Putamen (tissue), 1 donor: ENCODE measurements around the gene DIS3L2.
A peak's percentile ranks its signal among the peaks of the same experiment; 100 is the strongest.
"Not testable (repeated sequence)": the region's sequence is repeated elsewhere in the genome, so short reads cannot be mapped to it uniquely, and the experiment has no call there.

Experiments
- DNase-seq: peaks from one replicate; pipeline ENCODE4 v3.0.0-alpha.2; 2016; ENCODE audit warnings: low spot score

DIS3L2 gene

DNA sequence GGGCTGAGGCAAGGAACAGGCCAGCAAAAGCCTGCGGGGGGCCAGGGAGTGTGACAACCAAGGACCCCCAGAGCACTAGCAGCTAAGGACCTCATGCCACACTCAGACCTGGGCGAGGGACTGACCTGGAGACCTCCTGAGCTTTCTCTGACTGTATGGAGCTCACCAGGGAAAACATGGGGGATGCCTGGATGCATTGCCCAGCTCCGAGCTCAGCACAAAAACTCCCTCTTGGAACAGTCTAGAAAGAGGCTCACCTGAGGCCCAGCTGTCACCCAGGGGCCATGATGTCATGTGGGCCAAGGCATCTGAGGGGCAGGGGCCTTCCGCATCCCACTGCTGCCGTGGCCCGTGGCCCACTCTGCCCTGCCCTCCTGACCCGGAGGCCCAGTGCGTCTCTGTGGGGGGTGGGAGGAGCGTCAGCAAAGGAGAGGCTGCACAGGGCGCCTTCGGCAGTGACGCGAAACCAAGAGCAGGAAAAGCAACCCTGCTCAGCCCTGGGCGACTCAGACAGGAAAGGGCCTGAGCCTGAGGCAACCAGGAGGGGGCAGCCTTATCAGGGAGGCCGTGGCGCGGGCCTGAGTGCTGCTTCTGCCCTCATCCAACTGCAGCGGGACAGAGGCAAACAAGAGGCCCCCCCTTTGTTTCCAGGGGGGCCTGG lies 359.8 kb downstream of the DIS3L2 start:
- DNase-seq: no peak

DNA sequence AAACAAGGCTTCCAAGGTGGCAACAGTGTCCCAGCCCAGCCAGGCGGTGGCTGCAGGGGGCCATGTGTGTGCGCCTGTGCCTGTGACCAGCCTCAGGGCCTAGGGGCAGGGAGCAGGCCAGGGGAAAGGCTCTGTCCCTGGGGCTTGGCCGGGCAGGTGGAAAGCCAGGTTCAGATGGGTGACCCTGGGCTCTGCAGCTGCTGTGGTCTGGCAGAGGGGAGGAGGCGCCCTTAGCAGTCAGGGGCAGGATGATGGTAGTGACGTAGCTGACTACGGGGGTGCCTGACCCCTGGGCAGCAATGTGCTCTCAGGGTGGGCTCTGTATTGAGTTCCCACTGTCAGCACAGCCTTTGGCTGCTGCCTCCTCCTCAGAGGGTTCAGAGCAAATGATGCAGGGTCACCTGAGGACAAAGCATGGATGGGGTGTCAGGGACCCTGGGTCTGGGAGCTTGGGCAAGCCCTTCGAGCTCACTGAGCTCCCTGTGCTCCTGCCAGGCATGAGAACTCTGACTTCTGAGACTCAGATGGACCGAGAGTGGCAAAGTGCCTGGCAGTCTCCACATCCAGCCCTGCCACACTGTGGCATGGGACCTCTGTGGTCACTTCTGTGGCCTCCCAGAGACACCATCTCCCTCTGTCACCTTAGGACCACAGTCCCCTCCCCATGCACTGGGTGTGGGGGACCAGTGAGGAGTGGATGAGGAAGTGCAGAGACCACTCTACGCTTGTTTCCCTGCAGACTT lies 360.5 kb downstream of the DIS3L2 start:
- DNase-seq: no peak

DNA sequence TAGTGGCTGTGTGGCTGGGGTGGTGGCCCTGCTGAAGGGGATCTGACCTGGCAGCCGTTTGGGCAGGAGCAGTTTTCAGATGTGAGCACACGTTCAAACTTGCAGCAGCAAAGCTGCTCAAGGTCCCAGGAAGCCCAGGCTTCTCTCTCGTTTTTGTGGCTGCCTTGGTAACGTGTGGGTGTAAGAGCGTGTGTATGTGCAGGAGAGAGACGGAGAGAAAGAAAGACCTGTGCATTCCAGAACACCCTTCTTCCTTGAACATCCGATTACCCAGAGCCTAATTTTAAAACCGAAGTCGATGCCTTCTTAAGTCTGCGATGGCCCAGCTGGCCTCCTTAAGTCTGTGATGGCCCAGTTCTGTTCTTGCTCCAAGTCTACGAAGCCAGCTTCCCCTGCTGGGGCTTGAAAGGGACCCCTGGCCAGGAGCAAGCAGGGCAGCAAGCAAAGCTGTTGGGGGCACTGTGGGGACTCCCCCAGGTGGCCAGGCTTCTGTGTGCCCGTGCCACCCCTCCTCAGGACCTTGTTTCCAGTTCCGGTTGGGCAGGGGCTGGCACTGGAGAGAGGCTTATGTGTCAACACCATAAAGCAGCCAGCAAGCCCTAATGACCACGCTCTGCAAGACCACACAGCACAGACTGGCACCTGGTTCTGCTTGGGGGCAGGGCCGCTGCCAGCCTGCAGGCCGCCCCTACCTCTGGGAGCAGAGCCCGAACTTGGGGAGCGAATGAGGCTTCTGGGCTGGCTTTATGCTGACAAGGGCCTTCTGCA lies 361.2 kb downstream of the DIS3L2 start:
- DNase-seq: peak; percentile 27

DNA sequence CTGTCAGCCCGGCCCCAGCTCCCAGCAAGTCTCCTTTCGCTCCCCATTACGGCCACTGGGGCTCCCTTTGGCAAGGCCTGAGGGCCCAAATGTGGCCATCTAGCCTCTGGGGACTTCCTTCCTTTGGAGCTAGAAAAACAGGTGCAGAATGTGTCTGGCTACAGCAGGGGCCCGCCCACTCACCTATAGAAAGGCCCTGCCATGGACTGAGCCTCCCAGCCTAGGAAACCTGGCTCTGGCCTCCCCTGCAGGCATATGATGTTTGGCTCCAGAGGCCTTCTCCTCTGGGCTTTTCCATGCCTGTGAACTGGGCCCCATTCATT lies 361.8 kb downstream of the DIS3L2 start:
- no peak for DNase-seq

DNA sequence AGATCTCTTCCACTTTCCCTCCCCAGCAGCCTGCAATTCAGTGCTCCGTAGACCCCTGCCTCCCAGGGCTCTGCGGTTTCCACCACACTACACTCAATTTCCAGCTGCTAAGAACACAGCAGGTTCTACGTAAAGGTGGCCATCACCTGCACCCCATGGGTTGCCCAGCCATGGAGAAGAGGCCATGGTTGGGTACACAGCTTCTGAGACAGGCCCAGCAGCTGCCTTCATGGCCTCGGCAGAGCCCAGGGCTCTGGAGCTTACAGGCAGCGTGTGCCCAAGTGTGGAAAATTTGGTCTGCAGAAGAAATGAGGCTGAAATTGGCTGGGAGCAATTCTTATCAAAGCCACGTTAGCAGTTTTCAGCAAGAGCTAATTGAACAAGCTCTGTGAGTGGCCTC lies 362.5 kb downstream of the DIS3L2 start:
- not testable (repeated sequence) for DNase-seq

DNA sequence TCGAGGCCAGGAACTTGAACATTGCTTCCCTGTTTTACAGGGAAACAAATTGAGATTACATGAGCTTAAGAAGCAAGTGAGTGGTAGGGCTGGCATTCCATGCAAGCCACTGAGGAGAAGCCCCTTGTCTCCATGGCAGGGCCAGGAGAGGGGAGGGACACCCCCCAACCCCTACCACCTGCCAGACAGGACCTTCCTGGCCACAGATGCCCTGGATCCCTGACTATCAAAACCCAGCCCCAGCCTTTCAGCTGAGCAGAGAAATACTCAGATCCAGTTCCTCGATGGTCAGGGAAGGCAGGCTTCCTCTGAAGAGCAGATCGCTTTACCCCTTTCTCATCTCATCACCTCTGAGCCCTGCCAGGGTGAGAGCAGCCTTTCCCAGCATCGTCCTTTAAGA lies 363.3 kb downstream of the DIS3L2 start:
- DNase-seq: no peak

DNA sequence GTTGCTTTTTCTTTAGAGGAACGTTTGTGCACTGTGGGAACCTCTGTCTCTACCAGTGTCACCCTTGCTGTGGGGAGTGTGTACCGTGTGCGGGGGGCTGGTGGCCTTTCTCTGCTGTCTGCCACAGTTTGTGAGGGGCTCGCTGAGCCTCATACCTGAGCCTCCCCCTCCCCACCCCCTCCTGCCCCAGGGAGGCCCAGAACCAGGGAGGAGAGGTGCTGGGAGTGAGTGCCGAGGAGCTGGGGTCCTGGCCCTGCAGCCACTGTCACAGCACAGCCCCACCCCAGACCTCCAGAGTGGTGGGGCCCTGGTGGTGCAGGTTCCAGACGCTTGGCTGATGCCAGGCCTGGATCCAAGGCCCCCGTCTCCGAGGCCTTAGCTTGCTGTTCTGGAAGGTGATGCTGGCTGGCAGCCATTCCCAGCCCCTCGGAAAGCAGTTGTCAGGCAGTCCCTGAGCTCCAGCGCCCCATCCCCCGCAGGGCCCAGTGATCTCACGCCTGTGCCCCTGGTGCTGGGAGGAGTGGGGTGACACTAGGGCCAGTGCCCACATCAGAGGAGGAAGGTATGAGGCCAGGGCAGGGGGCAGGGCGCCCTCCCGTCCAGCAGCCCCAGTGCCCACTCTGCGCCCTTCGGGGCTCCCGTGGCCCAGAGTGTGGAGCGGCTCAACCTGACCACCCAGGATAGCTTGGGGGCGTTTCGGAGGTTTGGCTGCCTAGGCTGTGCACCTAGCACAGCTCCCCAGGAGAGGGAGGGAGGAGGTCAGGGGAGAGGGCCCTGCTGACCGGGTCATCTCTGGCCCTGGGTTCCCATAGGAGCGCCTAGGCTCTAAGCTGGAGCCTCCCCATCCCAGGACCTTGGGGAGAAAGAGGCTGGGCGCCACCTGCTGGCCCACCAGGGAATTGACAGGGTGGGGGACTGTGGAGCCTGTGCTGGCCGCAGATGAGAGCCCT lies 364.1 kb downstream of the DIS3L2 start:
- DNase-seq: no peak

DNA sequence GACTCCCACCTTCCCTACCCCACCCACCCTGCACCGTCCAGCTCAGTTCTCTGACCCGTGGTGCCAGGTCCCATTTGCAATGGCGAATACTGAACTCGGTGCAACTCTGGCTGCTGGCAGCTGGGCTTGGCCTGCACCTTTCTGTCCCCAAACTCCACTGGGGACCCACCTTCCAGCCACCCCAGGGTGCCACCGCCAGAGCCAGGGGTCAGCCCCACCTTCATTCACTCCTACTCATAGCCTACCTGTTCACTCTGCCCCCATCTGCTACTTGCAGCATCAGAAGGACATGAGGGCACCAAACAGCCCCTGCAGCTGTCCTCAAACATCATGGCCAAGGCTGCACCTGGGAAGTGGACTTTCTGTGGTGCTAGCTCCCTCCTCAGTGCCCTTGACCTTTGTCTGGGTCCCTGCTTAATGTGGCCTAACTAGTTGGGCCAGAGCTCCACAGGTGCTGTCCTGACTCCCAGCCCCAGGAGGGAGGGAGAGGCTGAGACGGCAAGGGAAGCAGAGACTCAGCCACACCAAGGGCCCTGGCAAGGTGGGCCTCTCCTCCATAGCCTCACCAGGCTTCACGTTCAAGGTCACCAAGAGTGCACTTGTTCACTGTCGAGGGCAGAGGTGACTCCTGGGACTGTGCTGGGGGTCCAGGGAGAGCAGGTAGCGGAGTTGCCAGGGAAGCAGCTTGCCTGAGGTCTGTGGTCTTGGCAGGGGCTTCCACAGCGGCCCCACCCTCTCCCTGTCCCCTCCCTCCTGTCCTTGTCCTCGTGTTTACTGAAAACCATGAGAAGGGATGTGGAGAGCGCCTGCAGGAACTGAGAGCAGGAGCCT lies 365.0 kb downstream of the DIS3L2 start:
- not testable (repeated sequence) for DNase-seq

DNA sequence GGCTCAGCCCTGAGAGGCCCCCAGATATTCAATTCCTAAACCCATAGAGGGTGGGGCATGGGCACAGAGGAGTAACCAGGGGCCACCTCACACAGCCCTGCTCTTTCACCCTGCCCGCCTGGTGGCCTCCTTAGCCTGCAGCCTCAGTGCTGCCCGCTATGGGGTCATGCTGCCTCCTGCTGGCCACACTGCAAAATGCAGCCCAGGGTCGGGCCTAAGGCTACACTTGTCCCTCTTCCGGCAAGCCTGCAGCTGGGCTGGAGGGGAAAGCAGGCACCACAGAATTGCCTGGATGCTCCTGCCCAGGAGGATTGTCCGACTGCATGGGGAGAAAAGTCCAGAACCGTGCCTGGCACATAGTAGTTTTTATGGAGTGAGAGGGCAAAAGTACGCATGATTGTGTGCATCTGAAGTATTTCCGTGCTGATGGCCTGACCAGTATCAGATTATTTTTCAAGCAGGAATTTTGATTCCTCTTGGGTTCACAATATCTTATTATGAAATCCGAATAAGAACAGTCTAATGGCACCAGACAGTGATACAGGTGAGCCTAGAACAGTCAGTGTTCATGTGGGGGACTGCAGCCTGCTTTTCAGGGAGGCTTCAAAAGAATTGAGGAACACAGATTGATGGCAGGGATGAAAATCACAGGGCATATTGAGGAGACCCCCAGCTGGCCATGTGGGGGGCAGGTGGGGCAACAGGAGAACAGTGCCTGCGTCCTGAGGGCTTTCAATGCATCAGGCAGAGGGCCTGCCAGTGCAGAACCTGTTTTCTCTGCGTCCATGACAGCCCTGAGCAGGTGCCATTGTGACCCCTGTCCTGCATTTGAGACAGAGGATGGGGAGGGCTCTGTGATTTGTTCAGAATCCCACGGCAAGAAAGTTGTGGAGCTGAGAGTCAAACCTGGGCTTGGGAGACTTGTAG lies 365.9 kb downstream of the DIS3L2 start:
- peak; percentile 29 for DNase-seq

DNA sequence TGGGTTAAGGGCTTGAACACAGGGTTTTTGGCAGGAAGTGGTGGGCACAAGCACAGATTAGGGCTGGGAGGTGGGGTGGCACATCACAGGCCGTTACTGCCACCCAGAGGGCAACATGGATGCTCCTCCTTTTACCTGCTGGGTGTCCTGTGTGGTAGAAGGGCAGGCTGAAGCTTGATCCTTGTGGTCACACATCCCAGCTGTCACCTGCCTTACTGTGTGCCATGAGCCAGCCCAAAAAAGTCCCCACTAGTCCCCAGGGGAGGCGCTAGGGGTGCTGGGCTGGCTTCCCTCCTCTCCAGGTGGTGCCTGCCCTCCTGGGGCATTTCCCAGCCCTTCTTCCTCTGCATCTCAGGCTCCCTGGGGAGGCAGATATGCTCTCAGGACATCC lies 366.5 kb downstream of the DIS3L2 start:
- no peak for DNase-seq

DNA sequence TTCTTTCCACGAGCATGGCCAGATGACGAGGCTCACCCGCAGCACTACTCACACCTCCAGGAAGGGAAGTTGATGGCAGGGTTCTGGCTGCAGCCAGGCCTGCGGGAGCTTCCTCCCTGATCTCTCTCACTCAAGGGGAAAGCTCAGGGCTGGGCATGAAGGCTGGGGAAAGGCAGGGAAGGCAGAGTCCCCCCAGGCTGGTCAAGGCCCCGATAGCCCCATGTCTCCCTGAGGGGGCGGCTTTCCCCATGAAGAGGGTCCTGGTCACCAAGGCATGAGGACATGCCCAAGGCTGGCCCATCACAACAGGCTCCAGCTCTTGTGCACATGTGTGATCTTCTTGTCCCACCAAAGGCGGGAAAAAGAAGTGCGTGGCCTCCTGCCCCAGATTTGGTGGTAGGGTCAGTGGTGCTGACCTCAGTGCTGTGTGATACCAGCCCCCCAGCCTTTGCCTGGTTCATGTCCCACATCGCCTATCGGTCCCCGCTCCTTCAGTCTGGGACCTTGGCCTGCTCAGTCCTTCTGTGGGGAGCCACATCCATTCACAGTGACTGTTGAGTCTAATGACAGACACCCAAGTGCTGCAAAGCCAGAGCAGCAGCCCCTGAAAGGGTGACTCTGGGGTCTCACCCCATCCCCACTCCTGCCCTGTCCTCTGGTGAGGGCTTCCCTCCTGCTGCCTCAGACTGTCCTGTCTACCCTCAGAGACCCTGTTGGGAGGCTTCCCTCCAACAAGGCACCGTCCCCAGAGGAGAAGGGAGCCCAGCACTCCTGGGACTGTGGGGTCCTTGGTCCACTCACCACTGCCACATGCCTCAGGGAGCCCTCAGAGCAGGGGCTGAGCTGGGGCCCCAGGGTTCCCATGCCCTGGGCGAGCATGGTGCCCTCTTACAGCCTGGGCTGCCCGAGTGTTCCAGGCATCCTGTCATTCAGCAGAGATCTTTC lies 367.3 kb downstream of the DIS3L2 start:
- DNase-seq: no peak

DNA sequence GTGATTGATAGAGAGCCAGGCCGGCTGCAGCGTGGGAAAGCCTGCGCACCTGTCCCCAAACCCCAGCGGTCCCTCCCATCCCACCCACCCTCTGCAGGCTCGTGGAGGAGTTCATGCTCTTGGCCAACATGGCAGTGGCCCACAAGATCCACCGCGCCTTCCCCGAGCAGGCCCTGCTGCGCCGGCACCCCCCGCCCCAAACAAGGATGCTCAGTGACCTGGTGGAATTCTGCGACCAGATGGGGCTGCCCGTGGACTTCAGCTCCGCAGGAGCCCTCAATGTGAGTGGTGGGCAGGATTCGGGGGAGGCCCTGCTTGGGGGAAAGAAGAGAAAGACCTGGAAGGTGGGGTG lies 368.2 kb downstream of the DIS3L2 start:
- DNase-seq: no peak

DNA sequence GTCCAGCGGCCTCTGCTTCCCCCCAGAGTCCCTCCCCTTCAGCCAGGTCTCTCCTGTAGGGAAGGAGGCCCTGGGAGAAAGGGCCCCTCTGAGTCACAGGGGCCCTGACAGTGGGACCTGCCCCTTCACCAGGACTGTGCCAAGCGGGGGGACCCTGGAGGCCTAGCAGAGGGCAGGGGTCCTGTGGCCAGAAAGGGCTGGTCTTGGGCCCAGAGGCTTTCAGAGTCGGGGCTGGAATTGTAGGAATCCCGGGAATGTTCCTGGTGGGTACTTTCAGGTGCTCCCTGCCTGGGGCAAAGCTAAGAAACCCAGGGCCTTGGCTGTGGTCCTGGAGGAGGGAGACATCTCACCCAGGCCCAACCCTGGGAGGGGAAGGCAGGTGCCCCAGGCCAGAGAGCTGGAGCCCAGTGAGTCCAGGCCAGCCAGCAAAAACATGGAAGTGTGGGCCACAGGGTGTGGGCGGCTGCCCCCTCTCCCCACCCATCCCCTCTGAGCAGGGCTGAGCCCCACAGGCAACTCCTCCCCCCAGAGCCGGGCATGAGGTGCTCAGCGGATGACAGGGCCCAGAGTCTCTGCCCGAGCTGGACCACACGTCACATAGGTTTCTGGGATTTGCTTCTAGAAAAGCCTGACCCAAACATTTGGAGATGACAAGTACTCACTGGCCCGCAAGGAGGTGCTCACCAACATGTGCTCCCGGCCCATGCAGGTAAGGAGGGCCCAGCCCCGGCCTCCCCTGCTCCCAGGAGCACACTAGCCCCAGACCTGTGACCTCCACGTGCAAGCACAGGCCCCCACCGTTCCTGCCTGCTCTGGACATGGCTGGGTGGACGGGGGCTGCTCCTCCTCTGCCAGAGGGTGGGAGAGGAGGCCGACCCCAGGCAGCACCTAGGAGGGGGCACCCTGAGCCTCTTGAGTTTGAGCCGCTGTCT lies 368.8 kb downstream of the DIS3L2 start:
- no peak for DNase-seq

DNA sequence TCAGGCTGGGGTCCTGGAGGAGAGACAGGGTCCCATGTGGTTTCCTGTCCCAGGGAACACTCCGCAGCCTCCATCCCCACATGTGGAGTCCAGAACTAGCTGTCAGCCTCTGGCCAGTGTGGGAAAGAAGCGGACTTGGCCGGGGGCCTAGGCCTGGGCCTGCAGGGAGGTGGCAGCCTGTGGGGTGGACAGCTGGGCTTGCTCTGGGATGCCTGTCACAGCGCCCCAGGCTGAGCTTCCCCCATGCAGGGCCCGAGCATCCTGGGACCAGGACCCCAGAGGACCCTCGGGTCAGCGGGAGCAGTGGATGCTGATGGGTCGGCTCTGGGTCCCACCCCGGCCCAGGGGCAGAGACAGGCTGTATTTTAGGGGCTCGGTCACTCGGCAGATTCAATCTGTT lies 369.5 kb downstream of the DIS3L2 start:
- DNase-seq: not testable (repeated sequence)

DNA sequence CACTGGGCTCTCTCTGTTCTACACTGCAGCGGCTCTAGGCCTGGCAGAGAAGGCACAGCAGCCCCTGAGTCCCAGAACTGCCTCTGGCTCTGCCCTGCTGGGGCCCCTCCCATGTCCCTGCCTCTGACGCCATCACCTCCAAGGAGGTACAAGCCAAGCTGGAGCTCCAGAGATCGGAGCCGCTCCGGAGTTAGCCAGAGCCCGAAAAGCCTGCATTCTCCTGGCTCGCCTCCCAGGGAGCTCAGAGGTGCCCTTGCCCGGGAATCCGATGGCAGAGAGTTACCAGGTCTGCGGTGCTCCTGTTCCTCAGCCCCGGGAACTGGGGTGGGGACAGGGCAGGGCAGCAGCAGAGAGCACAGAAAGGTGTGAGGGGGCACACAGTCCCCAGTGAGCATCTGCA lies 370.1 kb downstream of the DIS3L2 start:
- DNase-seq: not testable (repeated sequence)

DNA sequence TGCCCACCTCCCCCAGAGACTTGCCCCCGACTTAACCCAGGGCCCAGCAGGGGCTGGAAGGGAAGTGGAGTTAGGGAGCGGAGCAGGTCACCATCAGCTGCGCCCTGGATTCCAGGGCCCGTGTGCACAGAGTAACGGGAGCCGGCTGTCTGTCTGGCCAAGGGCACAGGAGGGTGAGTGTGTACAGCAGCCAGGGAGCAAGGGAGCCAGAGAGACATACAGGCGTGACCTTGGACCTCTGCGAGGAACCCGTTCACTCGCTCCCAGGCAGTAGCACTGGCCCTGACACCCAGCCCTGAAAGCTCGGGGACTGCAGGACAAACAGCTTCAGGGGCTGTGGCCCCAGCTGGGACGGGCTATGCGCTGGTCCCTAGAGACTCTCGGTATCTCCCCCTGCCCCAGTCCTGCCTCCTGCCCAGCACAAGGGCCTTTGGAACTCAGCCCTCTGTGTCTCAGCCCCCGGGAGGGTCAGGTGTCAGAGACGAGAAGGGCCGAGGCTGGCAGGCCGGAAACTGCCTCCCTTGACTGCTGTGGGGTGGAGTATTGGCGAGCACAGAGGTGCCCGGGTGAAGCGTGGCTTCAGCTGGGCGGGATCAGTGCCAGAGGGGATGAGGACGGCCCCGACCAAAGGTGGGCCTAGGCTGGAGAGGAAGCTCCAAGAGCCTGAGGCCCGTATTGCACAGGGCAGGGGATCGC lies 370.9 kb downstream of the DIS3L2 start:
- not testable (repeated sequence) for DNase-seq

DNA sequence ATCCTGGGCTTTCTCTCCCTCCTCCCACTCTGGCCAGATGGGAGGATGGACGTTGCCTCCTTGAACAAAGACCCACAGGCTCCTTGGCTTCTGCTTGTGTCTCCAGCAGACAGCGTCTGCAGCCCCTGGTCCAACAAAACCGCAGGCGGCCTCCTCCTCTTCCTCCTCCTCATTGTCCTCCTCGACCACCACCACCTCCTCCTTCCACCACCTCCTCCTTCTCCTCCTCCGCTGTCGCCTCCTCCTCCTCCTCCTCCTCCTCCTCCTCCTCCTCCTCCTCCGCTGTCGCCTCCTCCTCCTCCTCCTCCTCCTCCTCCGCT lies 371.4 kb downstream of the DIS3L2 start:
- no peak for DNase-seq
